HUES64 (cell line): Measurements from ENCODE around the gene PANK4.

ENCODE experiments used
- H3K27ac ChIP-seq: 2 replicates; pipeline ENCODE4 v1.7.0; 2013; ENCODE audit warnings: low read depth, low read length, inconsistent platforms
- H3K27me3 ChIP-seq: 2 replicates; pipeline ENCODE4 v1.6.1; 2013; ENCODE audit warnings: mild to moderate bottlenecking, low read length; ENCODE audit not compliant: insufficient read depth
- H3K36me3 ChIP-seq: 2 replicates; pipeline ENCODE4 v1.6.1; 2013; ENCODE audit warnings: mild to moderate bottlenecking, low read length; ENCODE audit not compliant: insufficient read depth
- H3K4me1 ChIP-seq: 2 replicates; pipeline ENCODE4 v1.6.1; 2013; ENCODE audit warnings: mild to moderate bottlenecking, low read length, moderate library complexity; ENCODE audit not compliant: insufficient read depth
- H3K4me3 ChIP-seq: 2 replicates; pipeline ENCODE4 v1.5.1; 2013; ENCODE audit warnings: mild to moderate bottlenecking, low read length, moderate library complexity
- H3K9ac ChIP-seq: 2 replicates; pipeline ENCODE4 v1.6.1; 2013; ENCODE audit warnings: mild to moderate bottlenecking, low read depth, low read length
- H3K9me3 ChIP-seq: 2 replicates; pipeline ENCODE4 v1.6.1; 2013; ENCODE audit warnings: low read depth, low read length; ENCODE audit not compliant: insufficient read depth
- WGBS: fragments of 150-250, 120-280 bp; methylation state at CpG from one replicate; pipeline ENCODE4 v1.1.7; 2013; ENCODE audit warnings: missing lambda C conversion rate; 5-methylcytosine and 5-hydroxymethylcytosine counted together

Gene PANK4

GRCh38 chr1:2506007-2506860, 20.2 kb downstream of the PANK4 start:
- H3K36me3 ChIP-seq: peaks cover 34% of the 10 kb centered on the region
- H3K27ac ChIP-seq: no peak overlapping the region
- H3K27me3 ChIP-seq: no peaks in the 10 kb centered on the region
- H3K4me1 ChIP-seq: no peaks in the 10 kb centered on the region
- no peak overlapping the region for H3K9ac ChIP-seq
- 83% methylated on average over 30 of the region's 30 CpGs for WGBS
- H3K9me3 ChIP-seq: no peaks in the 10 kb centered on the region
- H3K4me3 ChIP-seq: no peak overlapping the region

- Histone ChIP-seq H3K9ac (no peak overlapping the region), H3K9me3 (no peaks in the 10 kb centered on the region), H3K36me3 (peaks cover 27% of the 10 kb centered on the region), H3K27me3 (no peaks in the 10 kb centered on the region), H3K27ac (no peak overlapping the region), H3K4me3 (no peak overlapping the region), H3K4me1 (no peaks in the 10 kb centered on the region)
- 91% methylated on average over 21 of the region's 21 CpGs for WGBS
Observed at GRCh38 chr1:2505461-2505994, 20.9 kb downstream of the PANK4 start.

GRCh38 chr1:2504949-2505272, 21.5 kb downstream of the PANK4 start:
- no peaks in the 10 kb centered on the region for H3K9me3 ChIP-seq
- no peak overlapping the region for H3K4me3 ChIP-seq
- H3K36me3 ChIP-seq: peaks cover 21% of the 10 kb centered on the region
- no peaks in the 10 kb centered on the region for H3K27me3 ChIP-seq
- H3K9ac ChIP-seq: no peak overlapping the region
- H3K4me1 ChIP-seq: no peaks in the 10 kb centered on the region
- 90% methylated on average over 22 of the region's 22 CpGs for WGBS
- no peak overlapping the region for H3K27ac ChIP-seq

GRCh38 chr1:2504225-2504948, 22.0 kb downstream of the PANK4 start:
- Histone ChIP-seq H3K4me3 (no peak overlapping the region), H3K9me3 (no peaks in the 10 kb centered on the region), H3K9ac (no peak overlapping the region), H3K27me3 (no peaks in the 10 kb centered on the region), H3K36me3 (peaks cover 16% of the 10 kb centered on the region), H3K27ac (no peak overlapping the region), H3K4me1 (no peaks in the 10 kb centered on the region)
- 93% methylated on average over 36 of the region's 36 CpGs for WGBS

GRCh38 chr1:2503554-2504224, 22.7 kb downstream of the PANK4 start:
- no peak overlapping the region for H3K27ac ChIP-seq
- H3K4me3 ChIP-seq: no peak overlapping the region
- 87% methylated on average over 42 of the region's 42 CpGs for WGBS
- H3K9ac ChIP-seq: no peak overlapping the region
- H3K36me3 ChIP-seq: peaks cover 9% of the 10 kb centered on the region
- H3K9me3 ChIP-seq: no peaks in the 10 kb centered on the region
- H3K27me3 ChIP-seq: no peaks in the 10 kb centered on the region
- H3K4me1 ChIP-seq: no peaks in the 10 kb centered on the region

DNA sequence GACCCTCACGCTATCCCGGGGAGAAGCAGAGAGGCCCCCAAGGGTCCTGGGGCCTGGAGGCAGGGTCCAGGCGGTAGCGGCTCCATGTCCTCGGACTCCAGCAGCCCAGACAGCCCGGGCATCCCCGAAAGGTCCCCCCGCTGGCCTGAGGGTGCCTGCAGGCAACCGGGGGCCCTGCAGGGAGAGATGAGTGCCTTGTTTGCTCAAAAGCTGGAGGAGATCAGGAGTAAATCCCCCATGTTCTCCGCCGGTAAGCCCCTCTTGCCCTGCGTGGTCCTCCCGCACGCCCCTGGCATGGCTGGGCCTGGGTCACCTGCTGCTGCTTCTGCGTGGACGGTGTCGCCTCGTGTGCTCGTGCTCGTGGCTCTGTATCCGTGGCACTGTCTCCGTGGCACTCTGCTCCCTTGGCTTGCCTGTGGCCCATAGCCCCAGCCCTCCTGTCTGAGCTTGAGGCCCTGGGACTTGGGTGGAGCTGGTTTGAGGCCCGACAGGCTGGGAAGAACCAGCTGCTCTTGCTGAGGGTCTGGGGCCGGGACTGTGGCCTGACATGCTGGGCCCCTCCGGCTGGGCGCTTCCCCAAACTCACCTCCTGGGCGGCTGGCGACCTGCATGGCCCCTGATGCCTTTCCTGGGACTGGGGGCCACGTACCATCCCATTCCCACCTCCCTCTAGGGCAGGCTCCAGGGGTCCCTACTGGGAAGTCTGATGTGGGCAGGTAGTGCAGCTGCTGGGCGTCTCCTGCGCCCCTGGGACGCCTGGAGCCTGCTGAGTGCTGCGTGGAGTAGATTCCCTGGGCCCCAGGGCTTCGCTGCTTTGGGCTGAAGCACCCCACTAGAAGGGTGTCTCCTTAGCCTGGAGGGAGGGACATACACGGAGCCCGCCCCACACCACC, 23.5 kb downstream of the PANK4 start:
- Histone ChIP-seq H3K4me3 (no peak overlapping the region), H3K36me3 (0 out of 2 replicates have a peak, but pooled peaks cover 2% of the 10 kb centered on the region), H3K4me1 (no peaks in the 10 kb centered on the region), H3K27ac (no peak overlapping the region), H3K9ac (no peak overlapping the region), H3K27me3 (no peaks in the 10 kb centered on the region), H3K9me3 (no peaks in the 10 kb centered on the region)
- 92% methylated on average over 36 of the region's 36 CpGs for WGBS

DNA sequence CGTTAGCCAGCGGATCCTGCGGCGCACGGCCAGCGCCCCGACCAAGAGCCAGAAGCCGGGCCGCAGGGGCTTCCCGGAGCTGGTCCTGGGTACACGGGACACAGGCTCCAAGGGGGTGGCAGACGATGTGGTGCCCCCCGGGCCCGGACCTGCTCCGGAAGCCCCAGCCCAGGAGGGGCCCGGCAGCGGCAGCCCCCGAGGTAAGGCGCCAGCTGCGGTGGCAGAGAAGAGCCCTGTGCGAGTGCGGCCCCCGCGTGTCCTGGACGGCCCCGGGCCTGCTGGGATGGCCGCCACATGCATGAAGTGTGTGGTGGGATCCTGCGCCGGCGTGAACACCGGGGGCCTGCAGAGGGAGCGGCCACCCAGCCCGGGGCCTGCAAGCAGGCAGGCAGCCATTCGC, 24.2 kb downstream of the PANK4 start:
- Histone ChIP-seq H3K4me1 (no peaks in the 10 kb centered on the region), H3K4me3 (no peak overlapping the region), H3K36me3 (no peaks in the 10 kb centered on the region), H3K27me3 (no peaks in the 10 kb centered on the region), H3K9me3 (no peaks in the 10 kb centered on the region), H3K27ac (no peak overlapping the region), H3K9ac (no peak overlapping the region)
- 91% methylated on average over 34 of the region's 34 CpGs for WGBS

DNA sequence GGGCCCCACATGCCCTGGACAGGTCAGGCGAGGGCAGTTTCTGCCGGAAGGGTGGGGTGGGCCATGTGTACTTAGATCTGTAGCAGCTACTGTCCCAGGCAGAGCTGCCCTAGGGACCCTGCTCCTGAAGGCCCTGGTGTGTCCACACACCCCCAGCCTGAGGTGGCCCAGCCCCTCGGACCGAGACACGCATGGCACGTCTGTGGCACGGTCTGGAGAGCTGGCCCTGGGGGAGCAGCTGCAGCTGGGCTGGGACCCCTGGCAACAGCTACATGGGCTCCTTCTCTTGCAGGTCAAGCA, 24.6 kb downstream of the PANK4 start:
- Histone ChIP-seq H3K27me3 (no peaks in the 10 kb centered on the region), H3K9me3 (no peaks in the 10 kb centered on the region), H3K36me3 (no peaks in the 10 kb centered on the region), H3K4me3 (no peak overlapping the region), H3K4me1 (no peaks in the 10 kb centered on the region), H3K9ac (no peak overlapping the region), H3K27ac (no peak overlapping the region)
- 94% methylated on average over 7 of the region's 7 CpGs for WGBS

GRCh38 chr1:2501041-2501819, 25.2 kb downstream of the PANK4 start:
- Histone ChIP-seq H3K4me3 (no peak overlapping the region), H3K9ac (no peak overlapping the region), H3K9me3 (no peaks in the 10 kb centered on the region), H3K27me3 (no peaks in the 10 kb centered on the region), H3K36me3 (no peaks in the 10 kb centered on the region), H3K27ac (no peak overlapping the region), H3K4me1 (no peaks in the 10 kb centered on the region)
- WGBS: 89% methylated on average over 28 of the region's 28 CpGs

DNA sequence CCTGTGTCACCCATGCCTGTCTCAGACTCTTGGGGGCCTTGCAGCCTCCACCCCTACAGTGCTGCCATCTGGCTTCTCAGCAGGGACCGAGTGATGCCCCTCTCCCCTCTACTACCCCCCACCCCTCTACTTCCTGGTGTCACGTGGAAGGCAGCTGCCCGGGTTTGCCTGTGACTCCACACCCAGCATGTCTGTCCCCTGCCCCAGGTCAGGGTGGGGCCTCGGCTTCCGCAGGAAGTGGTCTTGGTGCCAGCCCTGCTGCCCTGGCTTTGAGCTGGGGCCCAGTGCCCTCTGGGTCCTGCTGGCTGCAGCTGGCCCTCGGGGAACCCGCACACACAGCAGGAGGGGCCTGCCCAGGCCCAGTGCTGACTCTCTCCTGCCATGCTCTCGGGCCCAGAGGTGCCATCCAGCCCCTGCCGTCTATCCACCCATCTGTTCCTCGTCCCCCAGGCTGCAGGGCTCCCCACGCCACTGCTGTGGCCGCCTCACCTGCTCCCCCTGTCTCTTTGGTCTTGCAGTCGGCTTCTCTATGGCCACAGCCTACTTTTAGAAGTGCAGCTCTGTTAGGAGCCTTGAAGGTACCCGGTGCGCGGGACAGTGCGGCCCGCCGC, 26.3 kb downstream of the PANK4 start:
- Histone ChIP-seq H3K27me3 (no peaks in the 10 kb centered on the region), H3K36me3 (no peaks in the 10 kb centered on the region), H3K9me3 (no peaks in the 10 kb centered on the region), H3K9ac (no peak overlapping the region), H3K27ac (no peak overlapping the region), H3K4me1 (no peaks in the 10 kb centered on the region), H3K4me3 (no peak overlapping the region)
- WGBS: 87% methylated on average over 19 of the region's 19 CpGs
